ENCODE data around the gene GPX6. TPM values are rescaled to one million over a fixed set of nuclear protein-coding genes. Genes with fewer than 3 reads are reported as not detected.

GPX6 gene
- total RNA-seq, 1 experiment from 2014 or later = not detected

DNA sequence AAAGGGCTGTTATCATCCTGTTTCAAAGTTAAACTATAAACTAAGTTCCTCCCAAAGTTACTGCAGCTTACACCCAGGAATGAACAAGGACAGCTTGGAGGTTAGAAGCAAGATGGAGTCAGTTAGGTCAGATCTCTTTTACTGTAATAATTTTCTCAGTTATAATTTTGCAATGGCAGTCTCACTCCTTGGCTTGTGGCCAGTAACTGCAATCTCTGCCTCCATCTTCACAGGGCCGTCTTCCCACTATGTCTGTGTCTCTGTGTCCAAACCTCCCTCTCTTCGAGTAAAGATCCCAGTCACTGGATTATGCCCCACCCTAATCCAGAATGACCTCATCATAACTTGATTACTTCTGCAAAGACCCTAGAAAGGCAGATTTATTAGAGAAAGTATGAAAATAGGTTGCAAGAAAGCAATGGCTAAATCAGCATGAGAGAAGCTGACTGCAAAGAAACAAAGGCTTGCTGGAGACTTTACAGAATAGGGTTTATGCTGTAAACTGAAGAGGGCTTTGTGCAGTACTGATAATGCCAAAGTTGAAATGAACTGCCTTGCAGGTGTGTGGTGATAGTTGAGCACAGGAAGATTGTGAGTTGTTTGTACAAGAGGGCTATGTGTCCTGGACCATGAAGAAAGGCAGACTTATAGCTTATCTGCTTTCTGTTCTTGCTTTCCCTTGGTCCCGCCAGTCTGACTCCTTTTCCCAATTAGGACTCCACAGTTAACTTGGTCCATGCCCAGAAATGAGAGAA is 28.4 kb downstream of the GPX6 start:
- no peak for DNase-seq
- Histone ChIP-seq H2BK12ac (ENCODE audit: insufficient read length, low read depth, low read length) (no peak overlapping the region), H3K4ac (ENCODE audit: low read depth, low read length) (no peak overlapping the region), H3K9ac (ENCODE audit: extremely low read depth, insufficient read length, low read length) (no peak overlapping the region), H3K23ac (ENCODE audit: insufficient read length, low read depth, low read length) (no peak overlapping the region), H3K27me3 (ENCODE audit: insufficient read depth, low read length) (no peaks in the 10 kb centered on the region), H4K5ac (ENCODE audit: insufficient read length, low read depth, low read length) (no peak overlapping the region), H3K4me1 (ENCODE audit: insufficient read depth, low read length) (no peaks in the 10 kb centered on the region), H2AFZ (ENCODE audit: low read length) (no peak overlapping the region), H3K27ac (ENCODE audit: insufficient read length, low read depth, low read length) (no peak overlapping the region), H3K18ac (ENCODE audit: insufficient read length, low read depth, low read length) (no peak overlapping the region), H2BK20ac (ENCODE audit: low read depth, low read length, poor library complexity, severe bottlenecking) (no peak overlapping the region), H3K4me2 (ENCODE audit: insufficient read depth, insufficient read length, low read length) (no peak overlapping the region), H2BK120ac (ENCODE audit: low read depth, low read length, poor library complexity, severe bottlenecking) (no peak overlapping the region), H2BK15ac (ENCODE audit: low read depth, low read length) (no peak overlapping the region), H3K56ac (ENCODE audit: insufficient read length, low read depth, low read length) (no peak overlapping the region), H3K23me2 (ENCODE audit: insufficient read length, low read depth, low read length, poor library complexity, severe bottlenecking) (peaks cover 12% of the 10 kb centered on the region), H3K14ac (ENCODE audit: insufficient read depth, low read length) (no peak overlapping the region), H4K20me1 (ENCODE audit: control insufficient read depth, insufficient read depth, insufficient read length) (no peaks in the 10 kb centered on the region), H3K9me3 (ENCODE audit: control insufficient read depth, low read depth, low read length) (no peaks in the 10 kb centered on the region), H2AK5ac (ENCODE audit: insufficient read length, low read length) (no peak overlapping the region), H3K79me2 (ENCODE audit: insufficient read depth, low read length) (no peaks in the 10 kb centered on the region), H4K8ac (replicated peaks; ENCODE audit: insufficient read length, low read depth, low read length) (no peak overlapping the region), H2BK5ac (ENCODE audit: insufficient read length, low read length) (no peak overlapping the region), H3T11ph (ENCODE audit: low read length) (no peak overlapping the region), H3K79me1 (ENCODE audit: insufficient read depth, low read depth, low read length, poor library complexity, severe bottlenecking) (no peaks in the 10 kb centered on the region), H4K91ac (ENCODE audit: insufficient read length, low read depth, low read length) (no peak overlapping the region)
- H3K36me3 Mint-ChIP-seq (ENCODE audit: insufficient read depth in 1 of 3, low read depth in 3 of 3) = no peaks in the 10 kb centered on the region
- no CpG with 5 or more reads among the region's 3 CpGs for WGBS (ENCODE audit: extremely low coverage, insufficient read length, low lambda C conversion rate)
- TF ChIP-seq, protein P1, sequence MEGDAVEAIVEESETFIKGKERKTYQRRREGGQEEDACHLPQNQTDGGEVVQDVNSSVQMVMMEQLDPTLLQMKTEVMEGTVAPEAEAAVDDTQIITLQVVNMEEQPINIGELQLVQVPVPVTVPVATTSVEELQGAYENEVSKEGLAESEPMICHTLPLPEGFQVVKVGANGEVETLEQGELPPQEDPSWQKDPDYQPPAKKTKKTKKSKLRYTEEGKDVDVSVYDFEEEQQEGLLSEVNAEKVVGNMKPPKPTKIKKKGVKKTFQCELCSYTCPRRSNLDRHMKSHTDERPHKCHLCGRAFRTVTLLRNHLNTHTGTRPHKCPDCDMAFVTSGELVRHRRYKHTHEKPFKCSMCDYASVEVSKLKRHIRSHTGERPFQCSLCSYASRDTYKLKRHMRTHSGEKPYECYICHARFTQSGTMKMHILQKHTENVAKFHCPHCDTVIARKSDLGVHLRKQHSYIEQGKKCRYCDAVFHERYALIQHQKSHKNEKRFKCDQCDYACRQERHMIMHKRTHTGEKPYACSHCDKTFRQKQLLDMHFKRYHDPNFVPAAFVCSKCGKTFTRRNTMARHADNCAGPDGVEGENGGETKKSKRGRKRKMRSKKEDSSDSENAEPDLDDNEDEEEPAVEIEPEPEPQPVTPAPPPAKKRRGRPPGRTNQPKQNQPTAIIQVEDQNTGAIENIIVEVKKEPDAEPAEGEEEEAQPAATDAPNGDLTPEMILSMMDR (conservative IDR thresholded peaks at IDR 0.05) = no peak
- no peak overlapping the region for H3K4me3 Mint-ChIP-seq
- H3K27ac Mint-ChIP-seq = no peak overlapping the region
- no peaks in the 10 kb centered on the region for H3K9me3 Mint-ChIP-seq
- H3K27me3 Mint-ChIP-seq (ENCODE audit: low read depth) = peaks cover 6% of the 10 kb centered on the region
- H3K4me1 Mint-ChIP-seq = peaks cover 7 to 13% of the 10 kb centered on the region in 2 experiments

Measured in H9 (cell line).